ENCODE data around the gene CUX1. TPM values are rescaled to one million over a fixed set of nuclear protein-coding genes. Genes with fewer than 3 reads are reported as not detected.

Gene CUX1
- total RNA-seq, 1 experiment from 2014 or later, result 39.6 TPM

DNA sequence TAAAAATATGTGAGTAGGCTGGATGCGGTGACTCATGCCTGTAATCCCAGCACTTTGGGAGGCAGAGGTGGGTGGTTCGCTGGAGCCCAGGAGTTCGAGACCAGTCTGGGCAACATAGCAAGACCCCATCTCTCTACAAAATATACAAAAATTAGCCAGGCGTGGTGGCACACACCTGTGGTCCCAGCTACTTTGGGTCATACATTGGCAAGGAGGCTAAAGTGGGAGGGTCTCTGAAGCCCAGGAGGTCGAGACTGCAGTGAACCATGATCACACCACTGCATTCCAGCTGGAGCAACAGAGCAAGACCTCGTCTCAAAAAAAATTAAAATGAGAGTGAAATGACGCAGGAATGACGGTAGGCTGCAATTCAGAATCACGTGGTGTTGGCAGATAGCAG, 404.5 kb downstream of the CUX1 start:
- Histone ChIP-seq H3K36me3 (ENCODE audit: low read depth, low read length) (no peaks in the 10 kb centered on the region), H3K4me2 (ENCODE audit: low read length) (no peak overlapping the region), H3K9ac (ENCODE audit: low read length) (no peak overlapping the region), H3K27me3 (ENCODE audit: low read length) (no peaks in the 10 kb centered on the region), H2AFZ (ENCODE audit: low read length) (no peak overlapping the region), H3K9me3 (ENCODE audit: low read length) (no peaks in the 10 kb centered on the region), H4K20me1 (ENCODE audit: low read length) (no peaks in the 10 kb centered on the region), H3K27ac (ENCODE audit: low read length) (no peak overlapping the region), H3K4me3 (ENCODE audit: low read length) (no peak overlapping the region), H3K9me2 (replicated peaks; ENCODE audit: low read length) (no peaks in the 10 kb centered on the region), H3K4me1 (ENCODE audit: insufficient read depth, low read length) (peaks cover 7% of the 10 kb centered on the region), H3K79me2 (ENCODE audit: low read length) (no peaks in the 10 kb centered on the region), H3F3A (ENCODE audit: low read length, unreplicated experiment) (no peaks in the 10 kb centered on the region)
- ChIA-PET CTCF (no interaction called here), POLR2A (ENCODE audit: unreplicated experiment) (no interaction called here)
- TF ChIP-seq CTCF (conservative IDR thresholded peaks at IDR 0.05; ENCODE audit: low read depth, low read length), result no peak
- TF ChIP-seq EZH2 (IDR thresholded peaks at IDR 0.05; ENCODE audit: low read length, unreplicated experiment), result no peak
- TF ChIP-seq EZH2phosphoT487 (IDR thresholded peaks at IDR 0.05; ENCODE audit: borderline replicate concordance, low read length), result no peak
- BruUV-seq (replicated peaks), result no TSS peak
- ATAC-seq (no peak), DNase-seq (no peak)
- intact Hi-C loops (cut with micrococcal nuclease), result no loop called here

DNA sequence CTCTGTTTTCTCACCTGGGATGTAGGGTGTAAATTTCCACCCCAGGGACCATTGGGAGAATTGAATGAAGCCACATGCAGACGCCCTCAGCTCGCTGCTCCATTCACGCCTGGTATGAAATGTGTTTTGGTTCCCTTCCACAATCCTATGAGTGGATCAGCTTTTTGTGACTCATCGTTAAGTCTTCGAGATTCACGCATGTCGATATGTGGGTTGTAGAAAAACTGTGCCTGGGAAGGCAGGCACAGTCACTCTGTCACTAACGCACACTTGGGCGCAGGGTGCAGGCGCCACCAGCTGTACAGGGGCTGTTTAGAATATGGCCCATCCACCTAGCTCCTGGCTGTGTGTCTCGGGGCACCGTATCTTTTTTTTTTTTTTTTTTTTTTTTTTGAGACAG, 405.0 kb downstream of the CUX1 start:
- no peak for ATAC-seq

GRCh38 chr7:102223184-102223583, 405.8 kb downstream of the CUX1 start:
- CTCF ChIA-PET, result no interaction called here
- intact Hi-C loops (cut with micrococcal nuclease), result no loop called here

More for the DNA sequence above, 405.0 kb downstream of the CUX1 start:
- no peak for DNase-seq
- Histone ChIP-seq H3K27me3 (ENCODE audit: low read length) (no peaks in the 10 kb centered on the region), H3K4me1 (ENCODE audit: insufficient read depth, low read length) (peaks cover 7% of the 10 kb centered on the region), H3K4me2 (ENCODE audit: low read length) (no peak overlapping the region), H3K9me3 (ENCODE audit: low read length) (no peaks in the 10 kb centered on the region), H3K27ac (ENCODE audit: low read length) (no peak overlapping the region), H3F3A (ENCODE audit: low read length, unreplicated experiment) (no peaks in the 10 kb centered on the region), H3K9ac (ENCODE audit: low read length) (no peak overlapping the region), H3K79me2 (ENCODE audit: low read length) (no peaks in the 10 kb centered on the region), H2AFZ (ENCODE audit: low read length) (no peak overlapping the region), H3K4me3 (ENCODE audit: low read length) (no peak overlapping the region), H3K9me2 (replicated peaks; ENCODE audit: low read length) (no peaks in the 10 kb centered on the region), H4K20me1 (ENCODE audit: low read length) (no peaks in the 10 kb centered on the region), H3K36me3 (ENCODE audit: low read depth, low read length) (no peaks in the 10 kb centered on the region)
- BruUV-seq (replicated peaks), result no TSS peak
- ChIA-PET CTCF (no interaction called here), POLR2A (ENCODE audit: unreplicated experiment) (no interaction called here)
- TF ChIP-seq CTCF (conservative IDR thresholded peaks at IDR 0.05; ENCODE audit: low read depth, low read length), result no peak
- no peak for TF ChIP-seq EZH2 (IDR thresholded peaks at IDR 0.05; ENCODE audit: low read length, unreplicated experiment)
- intact Hi-C loops (cut with micrococcal nuclease), result no loop called here

More at GRCh38 chr7:102223184-102223583, 405.8 kb downstream of the CUX1 start:
- ATAC-seq (no peak), DNase-seq (no peak)
- Histone ChIP-seq H2AFZ (ENCODE audit: low read length) (no peak overlapping the region), H3K36me3 (ENCODE audit: low read depth, low read length) (no peaks in the 10 kb centered on the region), H3F3A (ENCODE audit: low read length, unreplicated experiment) (no peaks in the 10 kb centered on the region), H3K4me1 (ENCODE audit: insufficient read depth, low read length) (peaks cover 7% of the 10 kb centered on the region), H3K79me2 (ENCODE audit: low read length) (no peaks in the 10 kb centered on the region), H3K4me2 (ENCODE audit: low read length) (no peak overlapping the region), H3K9me3 (ENCODE audit: low read length) (no peaks in the 10 kb centered on the region), H4K20me1 (ENCODE audit: low read length) (no peaks in the 10 kb centered on the region), H3K4me3 (ENCODE audit: low read length) (no peak overlapping the region), H3K27ac (ENCODE audit: low read length) (no peak overlapping the region), H3K9me2 (replicated peaks; ENCODE audit: low read length) (no peaks in the 10 kb centered on the region), H3K27me3 (ENCODE audit: low read length) (no peaks in the 10 kb centered on the region), H3K9ac (ENCODE audit: low read length) (no peak overlapping the region)
- TF ChIP-seq EZH2phosphoT487 (IDR thresholded peaks at IDR 0.05; ENCODE audit: borderline replicate concordance, low read length) (no peak), CTCF (conservative IDR thresholded peaks at IDR 0.05; ENCODE audit: low read depth, low read length) (no peak), EZH2 (IDR thresholded peaks at IDR 0.05; ENCODE audit: low read length, unreplicated experiment) (no peak)
- no TSS peak for BruUV-seq (replicated peaks)
- POLR2A ChIA-PET (ENCODE audit: unreplicated experiment), result no interaction called here
